NOMO-1 treated with dmso at 0.1 percent for 144 hours (cell line): ENCODE results near the gene KCNQ1OT1.

ENCODE experiments used
- DNase-seq: peaks from one replicate; lab custom pipeline; 2025; ENCODE audit not compliant: unreplicated experiment; lab: John Stamatoyannopoulos, UW

The KCNQ1OT1 gene

DNA sequence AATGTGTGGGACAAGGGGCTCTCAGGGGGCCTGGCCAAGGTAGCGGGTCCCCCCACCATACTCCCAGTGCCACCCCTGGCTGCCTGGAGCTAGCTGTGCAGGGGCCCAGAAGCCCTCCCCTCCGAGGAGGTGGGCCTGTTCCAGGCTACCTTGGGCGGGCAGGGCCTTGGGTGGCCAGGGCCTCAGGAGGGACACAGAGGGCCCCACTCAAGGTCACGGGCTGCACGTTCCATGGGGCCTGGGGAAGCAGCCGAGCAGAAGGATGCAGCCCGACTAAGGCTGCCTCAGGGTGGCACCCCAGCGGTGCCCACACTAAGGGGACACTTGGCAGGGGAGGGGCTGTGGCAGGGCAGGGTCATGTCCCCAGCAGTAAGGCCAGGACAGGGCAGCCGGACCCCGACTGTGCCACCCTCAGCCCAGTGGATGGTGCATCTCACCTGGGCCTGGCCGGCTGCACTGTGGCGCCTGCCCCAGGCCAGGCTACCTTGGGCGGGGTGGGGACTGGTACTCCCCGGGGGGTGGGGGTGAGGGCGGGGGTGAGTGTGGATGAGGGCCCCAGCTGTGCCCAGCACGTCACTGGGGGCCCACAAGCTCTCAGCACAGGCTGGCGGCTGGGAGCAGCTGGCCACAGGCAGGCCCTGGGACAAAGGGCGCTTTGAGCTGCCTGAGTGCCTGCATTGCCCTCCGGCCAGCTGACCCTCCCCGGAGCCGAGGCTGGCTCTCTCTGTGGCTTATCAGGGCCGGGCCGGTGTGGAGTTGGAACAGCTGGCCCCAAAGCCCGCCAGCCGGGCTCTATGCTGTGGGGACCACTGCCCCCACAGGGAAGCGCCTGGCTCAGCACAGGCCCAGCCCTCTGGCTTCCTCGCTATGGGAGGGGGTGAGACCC is 137.9 kb downstream of the KCNQ1OT1 start:
- DNase-seq, result no peak

DNA sequence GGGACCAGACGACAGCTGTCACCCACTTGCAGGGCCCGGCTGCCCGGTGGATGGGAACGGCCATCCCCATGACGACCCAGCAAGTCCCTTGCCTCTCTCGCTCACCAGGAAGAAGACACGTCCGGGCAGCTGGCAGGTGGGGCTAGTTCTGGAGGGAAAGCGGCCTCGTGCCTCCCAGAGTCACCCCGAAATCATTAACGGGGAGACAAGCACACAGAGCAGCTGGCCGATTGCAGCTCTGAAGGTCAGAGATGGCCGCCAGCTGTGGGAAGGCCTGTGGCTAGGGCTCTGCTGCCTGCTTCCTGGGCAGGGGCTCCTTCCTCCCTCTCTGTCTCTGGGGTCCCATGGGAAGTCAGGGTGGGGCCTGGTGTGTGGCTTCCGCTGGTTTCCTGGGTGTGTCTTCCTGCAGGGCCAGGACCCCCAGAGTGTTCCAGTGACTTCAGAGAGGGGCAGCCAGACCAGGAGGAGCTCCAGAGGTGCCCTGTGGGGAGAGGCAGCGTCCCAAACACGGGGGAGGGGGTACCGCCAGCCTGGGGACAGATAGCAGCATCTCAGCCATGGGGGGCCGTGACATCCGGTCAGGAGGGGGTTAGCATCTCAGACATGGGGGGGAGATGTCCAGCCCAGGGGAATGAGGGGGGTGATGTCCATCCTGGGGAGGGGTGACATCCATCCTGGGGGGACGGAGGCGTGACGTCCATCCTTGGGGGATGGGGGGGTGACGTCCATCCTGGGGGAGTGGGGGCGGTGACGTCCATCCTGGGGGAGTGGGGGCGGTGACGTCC is 140.1 kb downstream of the KCNQ1OT1 start:
- DNase-seq, result no peak

DNA sequence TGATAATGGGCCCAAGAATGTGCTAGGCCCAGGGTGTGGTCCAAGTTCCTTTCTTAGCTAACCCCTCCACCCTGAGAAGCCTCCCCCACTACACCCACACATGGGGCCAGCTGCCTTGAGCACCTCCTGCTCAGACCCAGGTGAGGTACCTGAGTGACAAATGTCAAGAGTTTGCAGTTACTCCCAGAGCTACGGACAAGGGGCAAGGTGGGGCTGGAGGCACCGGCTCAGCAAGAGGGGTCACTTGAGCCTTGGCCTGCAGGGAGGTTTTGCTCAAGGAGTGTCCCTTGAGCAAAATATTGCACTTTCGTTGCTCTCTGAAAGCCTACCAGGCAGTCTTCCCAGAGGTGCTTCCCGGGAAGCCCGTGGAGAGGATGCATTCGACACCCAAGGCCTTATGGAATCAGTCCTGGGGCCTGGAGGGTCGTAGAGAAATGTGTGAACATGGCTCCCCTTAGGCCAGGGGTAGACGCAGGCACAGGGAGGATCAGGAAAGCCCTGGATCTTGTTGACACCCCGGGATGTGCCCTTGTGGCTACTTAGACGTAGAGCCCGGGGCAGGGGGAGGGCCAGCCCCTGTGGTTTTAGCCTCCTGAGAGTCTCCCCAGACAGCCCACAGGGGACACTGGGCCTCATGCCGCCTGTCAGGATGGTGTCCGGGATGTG is 140.8 kb downstream of the KCNQ1OT1 start:
- no peak for DNase-seq

DNA sequence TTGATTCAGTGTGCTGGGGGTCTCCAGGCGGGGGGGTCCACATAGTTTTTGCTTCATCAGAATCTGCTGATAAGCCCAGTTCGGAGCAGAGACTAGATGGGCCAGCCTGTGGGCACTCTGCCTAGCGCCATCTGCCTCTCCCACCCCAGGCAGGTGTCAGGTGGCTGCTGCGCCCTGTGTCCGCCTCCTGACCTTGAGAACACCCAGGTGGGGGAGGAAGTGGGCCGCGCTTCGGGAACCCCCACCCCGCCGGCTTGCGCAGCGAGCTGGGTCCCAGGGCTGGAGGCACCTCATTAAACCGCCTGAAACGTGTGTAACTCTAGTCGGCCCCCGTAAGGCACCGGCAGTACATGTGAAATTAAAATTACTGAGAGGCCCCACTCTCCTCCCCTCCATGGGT is 141.4 kb downstream of the KCNQ1OT1 start:
- no peak for DNase-seq
